Upper lobe of left lung (tissue), 6 donors: Measurements from ENCODE around the gene SLCO3A1. TPM values are rescaled to one million over a fixed set of nuclear protein-coding genes. Genes with fewer than 3 reads are reported as not detected.

Experiments used
- ATAC-seq, 2 donors: fragments of 200-7000 bp; cut with Tn5 transposase; one replicate each; pipeline ENCODE4 v1.9.1; 2022; ENCODE audit warnings: mild to moderate bottlenecking in 2 of 2, moderate library complexity in 2 of 2; ENCODE audit not compliant: low FRiP score in 2 of 2
- DNase-seq, 2 donors: peaks; one replicate each; pipeline ENCODE4 v3.0.0-alpha.2; 2019 to 2020
- H3K27ac ChIP-seq, 4 donors: fragments of 200-600 bp; sonication (generic); one replicate each; pipeline ENCODE4 v1.5.1; 2016 to 2019
- H3K27me3 ChIP-seq, 4 donors: fragments of 200-600 bp; sonication (generic); one replicate each; pipeline ENCODE4 v1.5.1; 2017 to 2019
- H3K36me3 ChIP-seq, 4 donors: fragments of 200-600 bp; sonication (generic); one replicate each; pipeline ENCODE4 v1.5.1; 2016 to 2019
- H3K4me1 ChIP-seq, 4 donors: fragments of 200-600 bp; sonication (generic); one replicate each; pipeline ENCODE4 v1.5.1; 2018 to 2019
- H3K4me3 ChIP-seq, 4 donors: fragments of 200-600 bp; sonication (generic); one replicate each; pipeline ENCODE4 v1.5.1; 2017 to 2019; ENCODE audit warnings: mild to moderate bottlenecking in 2 of 4, moderate library complexity in 1 of 4
- H3K9me3 ChIP-seq, 4 donors: fragments of 200-600 bp; sonication (generic); one replicate each; pipeline ENCODE4 v1.5.1; 2018 to 2019
- CTCF ChIP-seq, 6 experiments: fragments of 450-650 bp in 4 of 6; fragments of 200-600 bp in 2 of 6; sonication (generic) in 2 of 6; IDR thresholded peaks; one replicate each; pipeline ENCODE4 v1.5.1; 2016 to 2019; ENCODE audit warnings: antibody characterized with exemption in 6 of 6
- EP300 ChIP-seq, 4 donors: sonication (generic); formaldehyde crosslinking; IDR thresholded peaks; one replicate each; pipeline ENCODE4 v1.5.1; 2017; ENCODE audit warnings: antibody characterized with exemption in 4 of 4, control low read depth in 2 of 4
- POLR2A ChIP-seq, 4 donors: fragments of 450-650 bp; IDR thresholded peaks; one replicate each; pipeline ENCODE4 v1.5.1; 2016 to 2017; ENCODE audit warnings: antibody characterized with exemption in 4 of 4, mild to moderate bottlenecking in 2 of 4
- POLR2AphosphoS5 ChIP-seq, 2 donors: sonication (generic); formaldehyde crosslinking; IDR thresholded peaks; one replicate each; pipeline ENCODE4 v1.5.1; 2017; ENCODE audit warnings: antibody characterized with exemption in 2 of 2
- WGBS, 2 donors: methylation state at CpG; one replicate each; pipeline ENCODE4 v1.1.5; 2017 to 2018; 5-methylcytosine and 5-hydroxymethylcytosine counted together
- total RNA-seq, 6 donors: library from RNA; depleted of rRNA in 4 of 6; stranded (reverse); fragments of >200 nt in 4 of 6; gene quantifications; one replicate each; pipeline versions ENCODE4 v1.1.0 to v1.2.1, GENCODE V29; 2016 to 2021
- donor health status: DM: no; HTN: no; CAD: no; lungs with moderate emphysema.
- donor health status: DM: no; HTN: yes; CAD: no; lungs with severe emphysema.

Gene SLCO3A1
- total RNA-seq, 6 donors from 2014 or later, result 29.3 to 56.6 (median 46.7) TPM

GRCh38 chr15:92132982-92133755 is 279.7 kb downstream of the SLCO3A1 start:
- peaks cover 0 to 43% (median 23%) of the 10 kb centered on the region in 4 donors for H3K36me3 ChIP-seq
- 91 to 94% methylated on average over 17 of the region's 17 CpGs for WGBS, 2 donors
- TF ChIP-seq POLR2AphosphoS5 (IDR thresholded peaks at IDR 0.05), result no peak
- no peak for TF ChIP-seq CTCF (IDR thresholded peaks at IDR 0.05)
- no peak for TF ChIP-seq EP300 (IDR thresholded peaks at IDR 0.05)
- TF ChIP-seq POLR2A (IDR thresholded peaks at IDR 0.05), result no peak
- no peaks in the 10 kb centered on the region for H3K4me1 ChIP-seq
- H3K27me3 ChIP-seq, result no peaks in the 10 kb centered on the region
- no peak overlapping the region for H3K27ac ChIP-seq
- DNase-seq (no peak), ATAC-seq (no peak)
- H3K4me3 ChIP-seq, result no peak overlapping the region
- no peaks in the 10 kb centered on the region for H3K9me3 ChIP-seq

GRCh38 chr15:92140796-92141195 is 287.3 kb downstream of the SLCO3A1 start:
- Histone ChIP-seq H3K27ac (no peak overlapping the region), H3K27me3 (no peaks in the 10 kb centered on the region), H3K4me3 (no peak overlapping the region), H3K36me3 (peaks cover 0 to 7% (median 0%) of the 10 kb centered on the region in 4 donors), H3K4me1 (no peaks in the 10 kb centered on the region), H3K9me3 (no peaks in the 10 kb centered on the region)
- TF ChIP-seq POLR2AphosphoS5 (IDR thresholded peaks at IDR 0.05), result no peak
- TF ChIP-seq POLR2A (IDR thresholded peaks at IDR 0.05), result no peak
- no peak for TF ChIP-seq CTCF (IDR thresholded peaks at IDR 0.05)
- no peak for TF ChIP-seq EP300 (IDR thresholded peaks at IDR 0.05)
- ATAC-seq (no peak), DNase-seq (no peak)
- WGBS, 2 donors, result 94 to 95% methylated on average over 5 of the region's 5 CpGs

GRCh38 chr15:92141607-92142006 is 288.1 kb downstream of the SLCO3A1 start:
- DNase-seq (no peak), ATAC-seq (no peak)
- no peak for TF ChIP-seq CTCF (IDR thresholded peaks at IDR 0.05)
- no peak for TF ChIP-seq POLR2AphosphoS5 (IDR thresholded peaks at IDR 0.05)
- no peak for TF ChIP-seq POLR2A (IDR thresholded peaks at IDR 0.05)
- TF ChIP-seq EP300 (IDR thresholded peaks at IDR 0.05), result no peak
- no peak overlapping the region for H3K27ac ChIP-seq
- WGBS, 2 donors, result 93 to 96% methylated on average over 3 of the region's 3 CpGs
- no peaks in the 10 kb centered on the region for H3K27me3 ChIP-seq
- no peaks in the 10 kb centered on the region for H3K9me3 ChIP-seq
- peaks cover 0 to 7% (median 2%) of the 10 kb centered on the region in 4 donors for H3K36me3 ChIP-seq
- no peaks in the 10 kb centered on the region for H3K4me1 ChIP-seq
- no peak overlapping the region for H3K4me3 ChIP-seq

GRCh38 chr15:92142242-92143232 is 289.0 kb downstream of the SLCO3A1 start:
- Histone ChIP-seq H3K4me3 (no peak overlapping the region), H3K36me3 (peaks cover 0 to 16% (median 8%) of the 10 kb centered on the region in 4 donors), H3K27ac (peak overlapping the region in 1 of 4 donors; percentile 27), H3K4me1 (no peaks in the 10 kb centered on the region), H3K27me3 (no peaks in the 10 kb centered on the region), H3K9me3 (no peaks in the 10 kb centered on the region)
- ATAC-seq (peak in 1 of 2 donors; percentile 62), DNase-seq (no peak)
- WGBS, 2 donors, result 78 to 84% methylated on average over 13 of the region's 13 CpGs
- no peak for TF ChIP-seq POLR2A (IDR thresholded peaks at IDR 0.05)

- no peak for TF ChIP-seq POLR2A (IDR thresholded peaks at IDR 0.05)
- no peak for TF ChIP-seq POLR2AphosphoS5 (IDR thresholded peaks at IDR 0.05)
- no peak for TF ChIP-seq CTCF (IDR thresholded peaks at IDR 0.05)
- TF ChIP-seq EP300 (IDR thresholded peaks at IDR 0.05), result no peak
- Histone ChIP-seq H3K27me3 (no peaks in the 10 kb centered on the region), H3K9me3 (no peaks in the 10 kb centered on the region), H3K36me3 (peaks cover 0 to 24% (median 11%) of the 10 kb centered on the region in 4 donors), H3K4me3 (no peak overlapping the region), H3K27ac (no peak overlapping the region), H3K4me1 (no peaks in the 10 kb centered on the region)
- DNase-seq (peak in 1 of 2 donors; percentile 56), ATAC-seq (no peak)
- 91 to 94% methylated on average over 16 of the region's 16 CpGs for WGBS, 2 donors
Measured at GRCh38 chr15:92143765-92144164, 290.3 kb downstream of the SLCO3A1 start.
